HK-2 (cell line): ENCODE data around the gene TPP1.

Experiments used
- DNase-seq: peaks from one replicate; pipeline ENCODE4 v3.0.0-alpha.2; 2018; ENCODE audit not compliant: unreplicated experiment

The TPP1 gene

DNA sequence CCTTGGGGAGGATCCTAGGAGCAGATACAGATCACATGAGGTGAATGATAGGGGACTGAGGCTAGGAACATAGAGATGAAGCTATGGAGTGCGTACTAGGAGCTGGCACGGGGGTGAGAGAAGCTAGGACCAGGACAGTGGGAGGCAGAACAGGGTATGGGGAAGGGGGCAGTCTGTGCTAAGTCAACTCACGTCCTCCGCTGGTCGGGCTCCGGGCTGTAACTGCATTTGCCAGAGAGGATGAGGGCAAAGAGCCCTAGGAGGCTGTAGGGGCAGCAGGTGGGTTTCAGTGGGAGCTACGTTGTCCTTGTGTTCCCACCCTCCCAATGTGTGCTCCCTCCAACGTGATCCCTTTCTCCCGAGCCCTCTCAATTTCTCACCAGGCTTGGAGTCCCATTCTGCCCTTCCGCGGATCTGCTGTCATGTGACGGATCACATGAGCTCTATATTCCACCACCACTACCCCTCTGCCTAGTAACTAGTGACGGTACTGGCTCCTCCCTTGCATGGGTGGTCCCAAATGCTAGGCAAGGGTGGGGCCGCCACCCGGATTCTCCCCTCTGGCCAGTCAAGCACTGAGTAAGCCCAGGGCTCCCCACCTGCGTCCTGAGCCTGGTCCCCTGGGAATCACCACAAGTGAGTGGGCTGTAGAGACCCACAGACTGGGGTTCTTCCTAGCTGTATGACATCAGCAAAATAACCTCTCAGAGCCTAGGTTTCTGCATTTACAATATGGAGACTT lies at the start of gene TPP1:
Gene TPP1 (minus strand): TSS at position 419 of the 742 bp plus-strand sequence. CDS start 22 bp downstream, at position 397.
- DNase-seq, result peak; percentile 76

DNA sequence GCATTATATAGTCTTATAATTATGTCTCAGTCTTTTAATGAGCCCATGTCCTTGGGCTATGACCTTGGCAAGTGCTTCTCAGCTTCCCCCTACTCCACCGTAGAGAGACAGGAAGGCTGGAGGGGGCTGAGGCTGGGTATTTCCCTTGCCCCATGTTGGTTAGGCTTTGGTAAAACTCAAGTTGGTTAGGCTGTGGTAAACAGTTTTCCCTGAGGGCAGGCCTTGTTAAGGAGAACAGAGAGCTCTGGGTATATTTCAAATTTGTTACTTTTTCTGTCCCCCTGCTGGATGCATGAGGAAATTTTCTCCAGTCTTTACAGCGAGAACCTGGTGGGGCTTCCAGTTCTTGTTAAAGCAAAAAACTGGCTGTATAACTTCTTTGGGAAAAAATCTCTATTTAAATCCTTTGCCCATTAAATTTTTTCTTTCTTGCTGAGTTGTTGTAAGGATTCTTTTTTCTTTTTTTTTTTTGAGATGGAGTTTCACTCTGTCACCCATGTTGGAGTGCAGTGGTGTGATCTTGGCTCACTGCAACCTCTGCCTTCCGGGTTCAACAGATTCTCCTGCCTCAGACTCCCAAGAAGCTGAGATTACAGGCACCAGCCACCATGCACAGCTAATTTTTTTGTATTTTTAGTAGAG lies 48.6 kb upstream of the TPP1 start:
- DNase-seq, result no peak

DNA sequence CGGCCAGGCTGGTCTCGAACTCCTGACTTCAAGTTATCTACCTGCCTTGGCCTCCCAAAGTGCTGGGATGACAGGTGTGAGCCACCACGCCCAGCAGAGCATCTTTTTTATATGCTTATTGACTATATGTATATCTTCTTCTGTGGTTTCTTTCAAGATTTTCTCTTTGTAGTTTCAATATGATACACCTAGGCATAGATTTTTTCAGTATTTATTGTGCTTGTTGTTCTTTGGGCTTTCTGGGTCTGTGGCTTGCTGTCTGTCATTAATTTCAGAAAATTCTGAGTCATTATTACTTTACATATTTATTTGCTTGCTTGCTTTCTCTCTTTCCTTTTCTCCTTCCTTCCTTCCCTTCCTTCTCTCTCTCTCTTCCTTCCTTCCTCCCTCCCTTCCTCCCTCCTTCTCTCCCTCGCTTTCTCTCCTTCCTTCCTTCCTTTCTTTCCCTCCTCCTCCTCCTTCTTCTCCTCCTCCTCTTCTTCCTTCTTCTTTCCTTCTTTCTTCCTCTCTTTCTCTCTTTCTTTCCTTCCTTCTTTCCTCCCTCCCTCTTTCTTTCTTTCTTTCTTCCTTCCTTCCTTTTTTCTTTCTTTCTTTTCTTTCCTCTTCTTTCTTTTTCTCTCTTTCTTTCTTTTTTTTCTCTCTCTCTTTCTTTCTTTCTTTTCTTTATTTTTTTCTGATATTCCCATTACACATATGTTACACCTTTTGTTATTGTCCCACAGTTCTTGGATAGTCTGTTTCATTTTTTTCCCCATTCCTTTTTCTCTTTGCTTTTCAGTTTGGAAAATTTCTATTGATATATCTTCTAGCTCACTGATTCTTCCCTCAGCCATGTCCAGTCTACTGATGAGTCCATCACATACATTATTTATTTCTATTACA lies 47.3 kb upstream of the TPP1 start:
- no peak for DNase-seq

DNA sequence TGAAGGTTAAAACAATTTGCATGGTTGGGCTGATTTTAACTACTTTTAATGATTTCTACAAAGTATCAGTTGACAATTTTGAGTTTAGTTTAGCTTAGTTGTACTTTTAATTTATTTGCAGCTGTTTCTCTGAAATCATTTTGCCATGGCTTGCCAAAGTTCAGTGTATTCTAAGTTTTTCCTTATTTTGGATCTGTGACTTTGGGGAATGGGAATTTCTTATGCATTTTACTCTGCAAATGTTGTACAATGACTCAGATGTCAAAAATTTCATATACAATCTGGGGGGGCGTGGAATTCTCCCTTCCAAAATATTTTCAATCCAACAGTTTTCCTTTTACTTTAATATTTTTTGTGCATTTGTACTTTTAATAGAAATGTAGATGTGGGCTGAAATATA lies 45.3 kb upstream of the TPP1 start:
- DNase-seq, result no peak

DNA sequence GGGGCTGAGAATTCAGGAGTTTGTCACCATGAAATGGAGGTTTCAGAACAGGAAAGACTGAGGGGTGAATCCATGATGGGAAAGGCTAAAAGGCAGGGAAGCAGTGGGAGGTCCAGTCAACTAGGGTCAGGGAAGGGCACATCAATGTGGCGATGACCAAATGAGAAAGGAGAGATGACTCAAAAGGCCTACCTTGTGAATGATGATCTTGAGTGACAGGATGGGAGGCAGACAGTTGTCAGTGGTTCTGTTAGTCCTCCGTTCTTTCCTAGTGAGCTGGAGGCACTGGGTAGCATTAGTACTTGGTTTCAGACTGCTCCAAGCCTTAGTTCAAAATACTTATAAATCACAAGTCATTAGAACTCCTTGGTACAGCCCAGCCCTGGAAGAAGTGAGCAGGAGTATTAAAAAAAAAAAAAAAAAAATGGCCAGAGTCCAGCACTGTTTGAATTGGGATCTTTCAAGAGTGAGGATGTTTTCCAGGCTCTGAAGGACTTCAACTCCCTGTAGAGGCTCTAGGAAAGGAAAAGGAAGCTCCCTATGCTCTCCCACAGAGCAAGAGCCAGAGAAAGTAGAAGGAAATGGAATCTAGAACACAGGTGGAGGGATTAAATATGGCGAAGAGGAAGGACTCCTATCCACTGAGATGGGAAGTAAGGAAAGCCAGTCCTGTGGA lies 44.7 kb upstream of the TPP1 start:
- no peak for DNase-seq

DNA sequence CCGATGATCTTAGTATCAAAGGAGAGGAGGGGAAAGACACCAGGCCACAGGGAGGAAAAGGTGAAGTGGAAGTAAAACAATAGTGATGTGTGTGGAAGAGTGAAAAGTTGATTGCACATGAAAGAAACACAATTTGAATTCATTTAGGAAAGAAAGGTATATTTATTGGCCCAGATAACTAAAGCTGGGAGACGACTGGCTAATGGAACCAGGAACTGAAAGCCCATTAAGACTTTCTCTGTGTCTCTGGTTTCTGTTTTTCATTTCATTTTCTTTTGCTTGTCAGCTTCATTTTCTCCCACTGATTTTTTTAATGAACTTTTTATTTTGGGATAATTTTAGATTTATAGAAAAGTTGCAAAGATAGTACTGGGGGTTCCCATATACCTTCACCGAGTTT lies 41.5 kb upstream of the TPP1 start:
- no peak for DNase-seq

DNA sequence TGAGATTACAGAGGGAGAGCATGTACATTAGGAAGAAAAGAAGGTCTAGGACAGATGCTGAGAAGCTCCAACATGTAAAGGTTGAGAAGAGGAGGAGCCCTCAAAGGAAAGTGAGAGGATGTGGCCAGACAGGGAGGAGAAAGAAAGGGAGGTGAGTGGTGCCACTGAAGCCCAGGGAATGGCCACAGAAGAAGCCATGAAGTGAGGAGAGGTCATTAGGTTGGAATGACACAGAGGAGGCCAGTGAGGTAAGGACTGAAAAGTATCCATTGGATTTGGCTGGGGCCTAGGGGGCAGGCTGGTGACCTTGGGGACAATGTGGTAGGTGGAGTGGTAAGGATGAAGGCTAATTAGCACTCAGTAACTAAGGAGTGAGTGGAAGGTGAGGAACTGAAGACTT lies 39.4 kb upstream of the TPP1 start:
- no peak for DNase-seq

DNA sequence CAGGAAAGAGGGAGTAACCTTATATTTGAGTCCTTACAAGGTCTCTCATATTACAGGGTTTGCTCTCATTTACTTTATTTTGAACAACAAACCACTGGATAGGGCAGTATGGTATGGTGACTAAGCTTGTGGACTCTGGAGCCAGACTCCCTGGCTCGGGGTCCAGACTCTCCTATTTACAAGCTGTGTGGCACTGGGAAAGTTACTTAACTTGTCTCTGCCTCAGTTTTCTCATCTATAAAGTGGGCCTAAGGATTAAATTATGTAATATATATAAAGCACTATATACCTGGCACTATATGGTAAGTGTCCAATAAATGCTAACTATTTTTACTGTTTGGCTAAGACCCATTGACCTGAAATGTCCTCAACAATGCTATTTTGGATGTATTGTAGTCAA lies 38.1 kb upstream of the TPP1 start:
- no peak for DNase-seq

DNA sequence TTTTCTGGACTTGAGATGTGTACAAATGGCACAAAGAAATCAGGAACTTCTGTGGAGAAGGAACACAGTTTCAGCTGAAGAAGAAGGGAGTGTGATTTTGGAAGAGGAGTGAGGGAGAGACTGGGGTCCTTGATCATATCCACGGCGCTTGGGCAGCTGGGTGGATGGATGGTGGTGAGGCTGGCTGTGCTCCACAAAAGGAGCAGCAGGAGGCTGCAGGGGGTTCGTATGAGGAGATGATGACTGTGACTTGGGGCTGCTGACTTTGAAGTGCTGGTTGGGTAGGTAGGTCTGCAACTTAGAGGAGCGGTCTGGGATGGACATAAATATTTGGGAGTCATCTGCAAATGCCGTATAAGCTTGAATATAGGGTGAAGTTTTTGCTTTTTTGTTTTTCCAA lies 37.7 kb upstream of the TPP1 start:
- DNase-seq, result no peak

DNA sequence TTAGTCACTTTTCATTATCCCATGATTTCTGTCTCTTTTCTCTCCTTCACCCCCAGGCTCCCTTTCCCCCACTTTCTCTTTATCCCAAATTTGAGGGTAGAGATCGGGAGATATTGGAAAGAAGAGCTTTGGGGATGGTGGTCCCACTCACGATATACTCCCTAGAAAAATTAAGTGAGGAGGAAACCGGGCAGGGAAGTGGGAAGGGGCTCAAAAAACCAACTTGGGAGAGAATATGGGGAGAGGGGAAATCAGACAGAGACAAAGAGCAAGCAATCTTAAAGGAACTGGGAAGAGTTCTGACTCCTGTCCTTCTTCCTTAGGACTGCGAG lies 37.3 kb upstream of the TPP1 start:
- DNase-seq, result no peak

DNA sequence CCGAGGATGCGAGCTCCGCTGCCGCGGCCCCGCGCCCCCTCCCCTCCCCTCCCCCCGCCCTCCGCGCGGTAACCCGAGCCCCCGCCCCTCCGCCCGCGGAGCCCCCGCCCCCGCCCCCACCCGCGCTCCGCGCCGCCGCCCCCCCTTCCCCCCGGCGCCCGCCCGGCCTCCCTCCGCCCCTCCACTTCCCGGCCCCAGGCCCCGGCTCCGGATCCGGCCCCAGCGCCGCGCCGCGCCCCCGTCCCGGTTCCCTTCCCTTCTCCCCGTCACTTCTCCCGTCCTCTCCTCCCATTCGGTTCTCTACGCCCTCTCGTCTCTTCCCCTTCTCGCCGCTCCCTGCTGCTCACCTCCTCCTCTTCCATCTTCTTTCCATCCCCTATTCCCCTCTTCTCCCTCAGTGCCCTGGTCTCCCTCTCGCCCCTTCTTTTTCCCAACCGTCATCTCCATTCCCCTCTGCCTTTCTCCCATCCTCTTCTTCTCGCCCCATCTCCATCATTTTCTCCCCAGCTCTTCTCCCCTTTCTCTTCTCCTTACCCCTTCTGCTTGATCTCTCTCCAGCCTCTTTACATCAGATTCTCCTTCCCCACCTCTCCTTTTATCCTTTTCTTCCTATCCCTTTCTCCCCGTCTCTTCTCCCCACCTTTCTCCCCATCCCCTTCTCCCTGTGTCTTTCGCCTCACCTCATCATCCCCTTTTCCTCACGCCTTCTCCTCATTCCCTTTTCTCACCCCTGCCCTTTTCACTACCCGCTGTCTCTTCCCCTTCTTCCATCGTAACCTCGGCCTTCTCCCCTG lies 36.8 kb upstream of the TPP1 start, which contains the start of gene DCHS1:
Gene DCHS1 (minus strand): TSS at position 20 of the 794 bp plus-strand sequence. CDS start 14,196 bp downstream, outside the sequence.
- DNase-seq, result no peak

DNA sequence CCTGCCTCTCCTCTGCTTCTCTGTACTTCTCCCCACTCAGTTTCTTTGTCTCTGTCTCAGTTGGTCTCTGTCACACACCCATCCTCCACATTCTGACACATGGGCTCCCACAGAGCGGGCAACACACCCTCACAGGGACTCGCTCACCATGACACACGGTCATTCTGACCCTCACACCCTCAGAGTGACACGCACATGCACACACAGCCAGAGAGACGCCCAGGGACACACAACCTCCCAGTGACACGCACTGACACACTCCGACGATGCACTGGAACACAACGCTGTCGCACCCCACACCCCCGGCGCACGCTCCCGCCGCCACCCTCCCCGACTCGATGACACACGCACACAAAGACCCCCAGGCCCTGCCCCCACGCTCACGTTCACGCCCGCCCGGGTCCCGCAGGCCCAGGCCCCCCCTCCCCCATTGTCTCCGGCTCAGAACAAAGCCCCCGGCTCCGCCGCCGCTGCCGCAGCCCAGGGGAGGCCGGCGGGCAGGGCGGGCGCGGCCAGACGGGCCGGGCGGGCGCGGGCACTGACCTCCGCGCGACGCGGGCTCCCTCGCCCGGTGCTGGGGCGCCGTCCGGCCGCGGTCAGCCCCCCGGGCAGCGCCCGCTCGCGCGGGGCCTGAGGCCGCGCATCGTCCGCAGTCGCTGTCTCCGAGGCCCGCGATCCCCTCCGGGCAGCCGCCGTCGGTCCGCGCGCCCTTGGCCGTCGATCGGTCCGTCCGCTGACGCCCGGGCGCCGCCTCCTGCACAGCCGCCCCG lies 36.0 kb upstream of the TPP1 start:
- DNase-seq, result no peak

DNA sequence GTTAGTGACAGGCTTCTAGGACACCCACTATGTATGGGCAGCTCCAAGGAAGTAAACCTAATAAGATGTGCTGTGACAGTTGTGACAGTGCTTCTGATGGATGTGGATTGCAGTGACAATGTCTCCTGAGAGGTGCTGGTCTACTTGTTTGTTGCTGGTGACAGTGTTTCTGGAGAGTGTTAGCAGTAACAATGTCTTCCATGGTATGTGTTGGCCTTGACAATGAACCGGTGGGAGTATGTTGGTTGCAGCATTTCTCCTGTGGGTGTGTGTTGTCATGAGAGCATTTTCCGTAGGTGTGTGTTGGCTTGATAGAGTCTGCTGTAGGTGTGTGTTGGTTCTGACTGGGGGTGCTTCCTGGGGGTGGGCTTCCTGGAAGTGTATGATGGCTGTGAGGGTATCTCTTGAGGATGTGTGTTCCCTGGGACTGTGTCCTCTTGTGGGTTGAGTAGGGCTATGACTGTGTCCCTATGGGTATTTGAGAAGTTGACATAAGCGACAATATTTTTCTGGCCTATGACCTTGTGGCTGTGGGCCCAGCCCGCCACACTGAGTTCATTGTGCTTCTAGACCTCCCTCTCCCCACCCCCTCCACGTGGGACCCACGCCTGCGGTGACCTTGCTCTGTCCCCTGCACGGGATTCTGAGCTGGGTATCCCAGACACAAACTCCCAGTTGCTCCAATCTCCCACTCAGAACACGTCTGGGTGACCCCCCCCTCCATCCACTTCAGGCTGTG lies 35.2 kb upstream of the TPP1 start:
- no peak for DNase-seq

DNA sequence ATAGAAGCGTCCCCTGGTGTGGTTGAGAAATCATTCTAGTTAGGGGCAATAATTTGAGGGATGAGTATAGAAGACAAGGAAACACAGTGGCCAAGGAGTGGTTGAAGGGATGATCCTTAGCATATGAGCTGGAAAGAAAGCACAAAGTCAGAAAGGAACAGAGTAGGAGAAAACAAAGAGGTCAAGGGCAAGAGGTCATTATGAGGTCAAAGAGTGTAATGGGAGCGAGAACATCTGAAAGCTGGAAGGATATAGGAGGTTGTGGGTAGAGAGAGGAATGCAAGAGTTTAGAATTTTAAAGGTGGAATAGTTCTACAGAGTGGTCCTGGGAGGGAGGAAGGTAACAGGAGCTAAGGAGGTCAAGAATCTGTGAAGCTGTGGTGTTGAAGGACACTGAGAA lies 34.4 kb upstream of the TPP1 start:
- no peak for DNase-seq

DNA sequence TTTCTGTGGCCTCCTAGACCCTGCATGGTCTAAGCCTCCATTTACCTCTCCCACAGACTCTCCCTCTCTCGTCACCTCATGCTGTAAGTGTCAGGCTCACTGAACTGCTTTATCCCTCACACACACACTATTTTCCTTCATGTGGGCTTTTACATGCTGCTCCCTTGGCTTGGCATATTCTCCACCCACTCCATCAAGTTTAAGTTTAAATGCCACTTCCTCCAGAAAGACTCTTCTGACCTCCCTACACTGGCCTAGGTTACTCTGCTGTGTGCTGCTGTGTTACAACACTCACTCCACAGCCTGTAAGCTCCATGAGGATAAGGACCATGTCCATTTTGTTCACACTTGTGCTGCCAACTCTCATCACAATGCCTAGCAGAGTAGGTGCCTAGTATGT lies 33.9 kb upstream of the TPP1 start:
- no peak for DNase-seq

DNA sequence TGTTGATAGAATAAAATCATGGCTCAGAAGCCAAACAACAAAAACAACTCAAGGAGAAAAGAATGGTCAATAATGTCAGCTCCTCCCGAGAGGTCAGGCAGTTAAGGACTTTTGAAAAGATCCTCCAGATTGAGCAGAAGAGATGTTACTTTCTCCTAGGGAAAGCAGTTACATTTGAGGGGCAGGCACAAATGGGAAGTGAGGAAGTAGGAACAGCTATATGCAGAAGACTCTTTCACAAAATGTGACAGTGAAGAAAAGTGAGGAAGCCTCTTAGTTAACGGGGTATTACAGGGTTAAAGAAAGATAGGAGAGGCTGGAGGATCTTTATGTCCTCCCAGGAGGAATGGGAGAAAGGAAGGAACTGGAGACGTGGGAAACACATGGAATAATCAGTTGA lies 33.0 kb upstream of the TPP1 start:
- no peak for DNase-seq

DNA sequence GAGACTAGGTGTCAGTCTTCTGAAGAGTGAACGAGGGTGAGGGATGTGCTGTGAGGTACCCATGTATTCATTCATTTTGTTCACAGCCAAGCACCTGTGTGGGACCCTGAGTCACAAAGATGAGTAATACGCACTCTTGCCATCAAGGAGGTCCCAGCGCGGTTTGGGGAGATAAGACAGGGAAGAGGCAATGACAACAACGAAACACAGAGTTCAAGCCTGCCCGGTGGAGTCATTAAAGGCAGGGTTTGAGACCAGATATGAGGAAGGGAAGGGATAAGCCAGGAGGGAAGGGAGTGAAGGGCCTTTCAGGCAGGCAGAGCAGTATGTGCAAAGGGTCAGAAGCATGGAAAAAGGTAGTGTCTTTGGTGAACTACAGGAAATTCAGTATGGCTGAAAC lies 31.8 kb upstream of the TPP1 start:
- DNase-seq, result no peak

DNA sequence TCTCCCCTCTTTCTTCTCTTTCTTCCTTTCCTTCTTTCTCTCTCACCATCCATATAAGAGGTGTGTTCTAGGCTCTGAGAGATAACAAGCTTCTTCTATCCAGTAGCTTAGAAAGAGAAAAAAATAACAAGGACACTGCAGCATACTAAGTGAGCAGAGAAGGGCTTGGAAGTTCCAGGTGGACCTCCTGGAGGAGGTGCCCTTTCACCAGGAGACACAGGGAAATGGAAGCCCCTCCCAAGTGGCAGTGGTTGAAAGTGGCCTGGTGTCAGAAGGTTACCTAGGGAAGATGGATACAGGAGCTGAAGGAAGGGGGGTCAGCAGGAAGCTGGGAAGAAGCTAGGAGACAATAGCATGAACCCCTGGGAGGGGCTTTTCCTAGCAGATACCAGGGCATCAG lies 30.9 kb upstream of the TPP1 start:
- no peak for DNase-seq

DNA sequence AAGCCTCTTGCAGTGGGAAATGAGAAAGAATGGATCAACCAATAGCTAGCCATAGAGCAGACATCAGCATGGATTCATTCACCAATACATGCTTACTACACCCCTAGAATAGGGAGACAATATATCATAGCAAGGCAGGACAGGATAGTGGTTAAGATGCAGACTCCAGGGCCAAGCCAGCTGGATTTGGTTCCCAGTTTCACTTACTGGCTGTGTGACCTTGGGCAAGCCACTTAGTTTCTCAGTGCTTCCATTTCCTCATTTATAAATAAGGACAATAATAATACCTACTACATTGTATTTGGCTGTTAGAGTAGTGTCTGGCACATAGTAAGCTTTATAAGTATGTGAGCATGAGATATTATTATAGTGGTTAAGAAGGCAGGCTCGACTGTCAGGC lies 29.3 kb upstream of the TPP1 start:
- DNase-seq, result no peak

DNA sequence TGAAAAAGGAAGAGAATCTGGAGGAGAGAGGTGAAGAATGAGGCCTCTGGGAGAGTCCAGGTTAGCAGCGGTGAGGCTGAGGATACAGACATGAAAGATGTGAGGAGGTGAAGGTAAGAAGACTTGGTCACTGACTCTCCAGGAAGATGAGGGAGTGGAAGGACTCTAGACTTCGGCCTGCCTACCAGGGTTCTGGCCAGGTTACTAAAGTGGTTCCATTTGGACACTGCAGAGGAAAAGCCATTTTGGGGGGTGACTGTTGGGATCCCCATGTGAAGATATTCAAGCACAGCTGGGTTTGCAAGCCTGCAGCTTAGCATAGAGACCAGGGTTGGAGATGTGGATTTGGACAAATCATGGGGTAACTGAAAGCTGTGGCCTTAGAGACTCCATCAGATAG lies 28.6 kb upstream of the TPP1 start:
- DNase-seq, result no peak
